GM21529 (cell line): ENCODE data around the gene KHNYN.

Experiments used
- ATAC-seq: cut with Tn5 transposase; IDR thresholded peaks from one replicate; pipeline ENCODE4 v1.9.1; 2021; ENCODE audit not compliant: unreplicated experiment

The KHNYN gene

DNA sequence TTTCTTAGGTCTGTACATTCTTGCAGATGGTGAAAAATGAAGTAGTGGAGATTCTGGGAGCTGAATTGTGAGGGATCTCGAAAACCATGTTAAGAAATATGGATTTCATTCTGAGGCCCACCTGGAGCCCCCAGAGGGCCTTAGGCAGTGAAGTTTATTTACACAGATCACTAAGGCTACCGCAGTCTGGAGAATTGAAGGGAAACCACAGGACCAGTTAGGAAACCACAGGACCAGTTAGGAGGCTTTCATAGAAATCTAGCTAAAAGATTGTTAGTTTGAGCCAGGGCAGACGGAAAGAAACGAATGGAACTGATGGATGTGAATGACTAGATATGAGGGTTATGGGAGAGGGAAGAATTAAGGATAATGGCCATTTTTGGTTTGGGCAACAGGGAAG, 7.5 kb upstream of the KHNYN start:
- no peak for ATAC-seq

DNA sequence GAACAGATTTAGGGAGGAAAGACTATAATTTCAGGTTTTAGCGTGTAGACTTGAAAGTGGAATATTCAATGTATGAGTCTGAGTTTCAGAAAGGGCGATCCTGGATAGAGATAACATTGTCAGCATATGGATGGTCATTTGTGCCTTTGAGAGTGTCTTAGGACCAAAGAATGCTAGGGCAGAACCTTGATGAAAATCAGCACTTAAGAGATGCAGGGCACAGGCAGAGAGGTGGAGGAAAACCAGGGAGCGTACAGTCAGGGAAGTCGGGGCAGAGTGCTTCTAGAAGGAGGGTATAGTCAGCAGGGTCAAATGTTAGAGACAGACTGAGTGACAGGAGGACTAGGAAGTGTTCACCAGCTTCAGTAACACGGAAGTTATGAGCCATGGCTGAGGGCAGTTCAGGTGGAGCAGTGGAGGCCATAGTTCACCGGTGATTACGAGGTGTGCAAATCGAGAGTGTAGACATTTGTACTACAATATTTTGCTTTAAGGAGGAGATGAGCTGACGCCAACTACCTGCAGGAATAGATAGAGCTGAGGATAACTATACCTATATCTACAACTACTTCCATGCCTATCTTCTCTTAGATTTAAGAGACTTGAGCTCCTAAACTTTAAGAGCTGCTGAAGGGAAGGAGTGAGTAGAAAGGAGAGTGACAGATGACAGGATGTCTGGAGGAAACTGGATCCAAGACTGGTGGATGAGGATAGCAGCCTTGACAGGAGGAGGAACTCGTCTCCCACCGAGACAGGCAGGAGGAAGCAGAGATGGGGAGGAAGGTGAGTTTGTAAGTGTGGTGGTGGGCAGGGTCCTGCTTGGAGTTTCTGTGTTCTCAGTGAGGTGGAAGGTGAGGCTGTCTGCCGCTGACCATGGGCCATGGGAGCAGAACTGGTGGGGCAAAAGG, 6.8 kb upstream of the KHNYN start:
- ATAC-seq = no peak

DNA sequence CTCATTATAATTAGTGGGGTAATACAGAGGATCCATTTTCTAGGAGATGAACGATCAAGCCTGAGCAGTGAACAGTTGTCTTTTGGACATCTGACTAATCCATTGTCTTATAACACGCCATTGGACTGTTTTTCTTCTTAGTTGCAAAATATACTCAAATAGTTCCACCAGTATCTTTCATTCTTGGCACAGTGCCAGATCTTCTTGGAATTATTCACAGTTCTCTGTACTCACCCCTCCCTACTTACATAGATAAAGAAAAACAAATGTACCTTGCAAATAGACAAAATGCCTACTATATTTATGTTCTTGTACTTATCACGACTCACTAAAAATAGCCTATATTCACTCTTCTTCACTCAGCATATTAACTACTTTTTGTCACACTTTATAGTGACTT, 4.0 kb upstream of the KHNYN start:
- no peak for ATAC-seq

DNA sequence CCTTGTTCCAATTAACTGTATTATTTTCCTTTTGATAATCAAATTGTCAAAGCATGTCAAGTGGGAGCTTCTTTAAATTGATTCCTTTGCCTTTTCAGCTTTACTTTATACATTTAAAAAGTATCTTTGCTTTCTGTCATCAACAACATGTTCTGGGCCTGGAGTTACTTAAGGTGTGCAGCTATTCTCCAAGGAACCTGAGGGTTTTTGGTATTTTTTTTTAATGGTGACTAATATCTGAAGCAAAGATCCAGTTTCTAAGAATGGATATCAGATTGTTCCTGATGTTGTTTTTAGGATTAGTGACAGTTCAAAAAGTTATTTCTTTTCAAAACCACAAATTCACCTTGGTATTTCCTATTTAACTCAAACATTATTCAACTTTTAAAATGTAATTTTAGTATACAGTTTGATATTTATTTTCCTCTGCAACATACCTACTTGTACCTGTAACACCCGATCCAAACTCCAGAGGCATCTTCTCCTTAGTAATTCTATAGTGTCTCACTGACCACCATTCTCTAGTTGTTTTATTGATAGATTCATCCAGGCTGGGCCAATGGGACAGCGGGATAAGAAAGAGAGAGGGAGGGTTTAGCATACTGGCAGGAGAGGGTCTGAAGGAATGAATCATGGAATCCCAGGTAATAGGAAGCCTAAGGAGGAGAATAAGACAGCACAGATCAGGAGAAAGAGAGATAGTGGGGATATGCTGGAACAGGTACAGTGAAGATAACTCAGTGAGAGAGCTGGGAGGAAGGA, 3.4 kb upstream of the KHNYN start:
- ATAC-seq = no peak

DNA sequence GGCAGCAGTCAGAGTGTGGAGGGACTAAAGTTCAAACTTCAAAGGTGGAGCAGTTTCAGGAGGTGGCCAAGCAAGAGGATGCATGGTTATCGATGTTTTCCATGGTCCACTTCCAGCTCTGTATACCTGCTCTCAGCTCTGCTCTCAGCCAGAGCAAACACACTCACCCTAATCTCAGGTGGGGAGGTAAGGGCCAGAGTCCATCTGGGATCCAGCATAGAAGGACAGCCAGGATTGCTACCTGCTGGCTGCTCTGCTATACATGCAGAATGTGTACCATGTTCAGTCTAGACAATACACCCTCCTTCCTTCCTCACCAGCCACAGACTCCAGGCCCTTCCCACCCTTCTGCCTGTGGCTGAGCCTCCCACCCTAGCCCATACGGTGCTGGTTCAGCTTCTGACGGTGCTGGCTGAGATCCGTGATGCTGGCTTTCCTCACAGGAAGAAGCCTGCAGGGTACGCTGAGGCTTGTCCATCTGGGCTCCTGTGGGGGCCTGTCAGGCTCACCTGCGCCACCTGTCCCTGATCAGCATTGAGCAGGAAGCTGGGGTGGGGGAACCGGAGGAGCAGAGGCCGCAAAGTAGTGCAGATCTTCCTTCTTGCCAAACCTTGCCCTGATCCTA, 2.7 kb upstream of the KHNYN start:
- ATAC-seq = no peak

DNA sequence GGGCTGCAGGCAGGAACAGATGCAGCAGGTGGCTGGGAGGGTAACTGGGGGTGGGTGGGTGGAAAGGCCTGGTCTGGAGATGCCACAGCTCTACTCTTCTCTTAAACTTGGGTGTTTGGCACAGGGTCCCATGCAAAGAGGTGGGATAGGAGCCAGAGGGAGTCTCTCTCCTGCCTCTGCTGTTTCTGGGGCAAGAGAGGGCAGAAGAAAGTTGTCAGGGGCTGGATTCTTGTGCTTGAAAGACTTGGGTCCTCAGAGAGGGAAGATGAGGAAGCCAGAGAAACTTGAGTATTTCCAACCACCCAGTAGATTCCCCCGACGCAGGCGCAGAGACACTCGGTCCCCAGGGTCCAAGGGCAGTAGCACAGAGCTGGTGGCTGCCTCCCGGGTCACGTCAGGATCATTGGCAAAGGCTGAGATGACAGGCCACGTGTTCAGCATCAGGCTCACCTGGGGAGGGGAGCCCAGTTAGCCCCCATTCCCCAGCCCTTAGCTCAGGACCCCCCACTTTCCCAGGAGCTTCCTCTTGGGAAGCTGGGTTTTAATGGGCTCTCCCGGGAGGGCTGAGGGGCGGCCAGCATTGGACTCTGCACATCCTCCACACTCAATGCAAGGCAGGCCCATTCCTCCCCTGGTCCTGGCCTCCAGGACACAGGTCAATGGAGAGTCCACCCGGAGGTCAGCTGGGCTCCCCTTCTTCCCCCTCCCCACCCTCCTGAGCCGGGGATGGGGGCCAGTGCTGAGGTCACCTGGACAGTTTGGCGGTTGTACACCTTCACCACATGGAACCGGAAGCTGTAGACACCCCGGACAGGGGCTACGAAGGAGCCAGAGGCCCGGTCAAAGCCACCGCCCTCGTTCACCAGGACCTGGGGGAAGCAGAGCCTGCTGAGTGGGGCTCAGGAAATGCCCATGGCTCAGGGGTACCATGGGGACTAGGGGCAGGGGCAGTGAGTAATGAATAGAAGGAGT, 1.9 kb upstream of the KHNYN start:
- no peak for ATAC-seq

DNA sequence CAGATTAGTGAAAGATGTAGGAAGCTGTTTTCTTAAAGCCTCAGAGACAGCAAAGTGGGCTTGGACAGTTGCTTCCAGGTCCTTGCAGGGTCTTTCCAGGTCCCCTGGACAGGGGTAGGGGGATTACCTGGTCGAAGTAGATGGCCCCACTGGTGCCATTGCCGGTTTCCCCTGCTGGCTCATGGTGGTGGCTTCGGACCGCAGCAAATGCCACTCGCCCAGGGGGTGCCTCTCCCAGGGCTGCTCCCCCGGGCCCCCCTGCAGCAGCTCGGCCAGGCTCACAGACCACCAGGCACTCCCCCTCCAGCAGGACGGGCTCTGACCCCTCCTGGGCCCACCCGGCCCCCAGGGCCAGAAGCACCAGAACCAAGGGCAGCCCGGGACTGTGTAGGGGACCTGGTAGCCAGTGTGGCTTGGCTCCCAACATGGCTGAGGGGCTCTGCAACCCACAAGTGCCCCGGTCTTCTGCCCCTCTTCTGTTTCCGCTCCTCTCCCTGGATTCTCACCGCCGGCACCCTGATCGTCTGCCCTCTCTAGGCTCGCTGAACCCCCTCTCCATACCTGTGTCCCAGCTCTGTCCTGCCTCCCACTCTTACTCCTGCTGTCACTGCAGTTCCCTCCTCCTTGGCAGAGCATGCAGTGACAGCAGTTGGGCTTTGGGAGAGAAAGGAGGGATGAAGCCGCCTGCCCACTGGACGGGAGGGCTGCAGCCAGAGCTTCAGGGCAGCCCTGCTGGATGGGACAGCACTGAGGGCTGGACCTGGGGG, 943 bp upstream of the KHNYN start:
- ATAC-seq = no peak

DNA sequence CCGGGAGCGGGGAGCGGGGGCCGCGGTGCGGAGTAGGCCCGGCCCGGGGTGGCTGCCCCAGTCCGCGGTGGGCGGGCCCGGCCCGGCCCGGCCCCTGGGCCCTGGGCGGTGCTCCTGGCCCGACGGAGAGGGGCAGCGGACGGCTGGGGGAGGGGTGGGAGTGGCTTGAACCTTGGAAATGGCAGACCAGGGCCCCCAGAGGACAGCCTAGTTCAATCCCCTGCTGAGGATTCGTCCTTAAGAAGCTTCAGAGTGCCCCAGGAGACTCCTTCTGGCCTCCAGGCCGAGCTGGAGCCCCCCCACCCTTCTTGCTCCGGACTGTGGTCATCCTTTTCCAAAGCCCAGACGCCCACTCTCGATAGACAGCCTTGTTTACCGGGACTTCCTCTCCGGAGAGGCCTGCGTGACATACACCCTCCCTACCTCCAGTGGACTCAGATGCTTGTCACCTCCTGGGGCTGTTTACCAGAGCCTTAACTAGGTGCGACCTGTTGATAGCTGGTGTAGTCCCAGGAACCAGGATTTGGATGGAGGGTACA, 458 bp downstream of the KHNYN start:
- ATAC-seq = peak; percentile 58

DNA sequence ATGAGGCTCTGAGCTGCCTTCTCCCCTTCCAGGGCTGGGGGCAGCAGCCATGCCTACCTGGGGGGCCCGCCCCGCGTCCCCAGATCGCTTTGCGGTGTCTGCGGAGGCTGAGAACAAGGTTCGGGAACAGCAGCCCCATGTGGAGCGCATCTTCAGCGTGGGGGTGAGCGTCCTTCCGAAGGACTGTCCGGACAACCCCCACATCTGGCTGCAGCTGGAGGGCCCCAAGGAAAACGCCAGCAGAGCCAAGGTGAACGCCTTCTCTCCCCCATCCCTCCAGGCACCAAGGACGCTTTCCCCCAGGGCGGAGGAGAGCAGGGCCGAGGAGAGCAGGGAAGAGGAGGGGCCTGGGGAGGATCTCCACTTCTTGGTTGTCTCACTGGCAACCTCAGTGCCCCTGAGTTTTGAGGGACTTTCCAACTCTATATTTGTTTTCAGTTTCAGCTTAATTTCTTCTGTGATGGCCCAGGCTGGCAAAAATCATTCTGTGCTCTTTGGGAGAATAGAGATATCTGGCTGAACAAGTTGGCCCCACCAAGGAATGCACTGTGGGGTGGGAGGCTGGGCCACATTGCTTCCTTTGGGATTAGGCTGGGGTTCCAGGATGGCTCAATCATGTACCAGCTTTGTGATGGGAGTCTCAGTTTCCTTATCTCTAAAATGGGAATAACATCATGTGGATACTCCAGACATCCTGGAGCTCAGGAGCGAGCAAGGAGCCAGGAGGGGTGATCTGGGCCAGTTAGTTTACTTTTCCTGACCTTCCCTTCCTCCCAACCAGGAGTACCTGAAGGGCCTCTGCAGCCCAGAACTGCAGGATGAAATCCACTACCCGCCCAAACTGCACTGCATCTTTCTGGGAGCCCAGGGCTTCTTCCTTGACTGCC, 1.2 kb downstream of the KHNYN start:
- ATAC-seq = peak; percentile 41

DNA sequence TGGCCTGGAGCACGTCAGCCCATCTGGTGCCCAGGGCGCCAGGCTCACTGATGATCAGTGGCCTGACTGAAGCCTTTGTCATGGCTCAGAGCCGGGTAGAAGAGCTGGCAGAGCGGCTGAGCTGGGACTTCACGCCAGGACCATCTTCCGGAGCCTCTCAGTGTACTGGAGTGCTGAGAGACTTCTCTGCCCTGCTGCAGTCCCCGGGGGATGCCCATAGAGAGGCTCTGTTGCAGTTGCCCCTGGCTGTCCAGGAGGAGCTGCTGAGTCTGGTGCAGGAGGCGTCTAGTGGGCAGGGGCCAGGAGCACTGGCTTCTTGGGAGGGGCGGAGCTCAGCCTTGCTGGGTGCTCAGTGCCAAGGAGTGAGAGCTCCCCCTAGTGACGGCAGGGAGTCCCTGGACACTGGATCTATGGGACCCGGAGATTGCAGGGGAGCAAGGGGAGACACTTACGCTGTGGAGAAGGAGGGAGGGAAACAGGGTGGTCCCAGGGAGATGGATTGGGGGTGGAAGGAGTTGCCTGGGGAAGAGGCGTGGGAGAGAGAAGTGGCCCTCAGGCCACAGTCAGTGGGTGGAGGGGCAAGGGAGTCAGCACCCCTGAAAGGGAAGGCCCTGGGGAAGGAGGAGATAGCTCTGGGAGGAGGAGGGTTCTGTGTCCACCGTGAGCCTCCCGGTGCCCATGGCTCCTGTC, 2.0 kb downstream of the KHNYN start:
- ATAC-seq = peak; percentile 49

DNA sequence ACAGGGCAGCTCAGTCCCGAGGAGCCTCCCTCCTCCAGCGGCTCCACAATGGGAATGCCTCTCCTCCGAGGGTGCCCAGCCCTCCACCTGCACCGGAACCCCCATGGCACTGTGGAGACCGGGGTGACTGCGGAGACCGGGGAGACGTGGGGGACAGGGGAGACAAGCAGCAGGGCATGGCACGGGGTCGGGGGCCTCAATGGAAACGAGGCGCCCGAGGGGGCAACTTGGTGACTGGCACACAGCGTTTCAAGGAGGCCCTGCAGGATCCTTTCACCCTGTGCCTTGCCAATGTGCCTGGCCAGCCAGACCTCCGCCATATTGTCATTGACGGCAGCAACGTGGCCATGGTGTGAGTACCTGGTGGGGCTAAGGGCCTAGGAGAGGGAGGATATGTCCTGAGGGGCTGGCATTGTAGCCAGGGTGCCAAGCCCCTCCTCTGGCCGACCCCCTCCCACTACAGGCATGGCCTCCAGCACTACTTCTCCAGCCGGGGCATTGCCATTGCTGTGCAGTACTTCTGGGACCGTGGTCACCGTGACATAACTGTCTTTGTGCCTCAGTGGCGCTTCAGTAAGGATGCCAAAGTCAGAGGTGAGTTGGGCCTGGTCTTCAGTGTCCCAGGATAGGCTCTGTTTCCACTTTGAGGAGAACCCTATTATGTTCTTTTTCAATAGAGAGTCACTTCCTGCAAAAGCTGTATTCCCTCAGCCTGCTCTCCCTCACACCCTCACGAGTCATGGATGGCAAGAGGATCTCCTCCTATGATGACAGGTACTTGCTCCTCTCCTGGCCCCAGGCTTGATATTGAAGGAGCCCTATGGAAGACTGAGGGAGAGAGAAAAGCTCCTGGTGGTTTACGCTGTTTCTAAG, 2.7 kb downstream of the KHNYN start:
- ATAC-seq = no peak

DNA sequence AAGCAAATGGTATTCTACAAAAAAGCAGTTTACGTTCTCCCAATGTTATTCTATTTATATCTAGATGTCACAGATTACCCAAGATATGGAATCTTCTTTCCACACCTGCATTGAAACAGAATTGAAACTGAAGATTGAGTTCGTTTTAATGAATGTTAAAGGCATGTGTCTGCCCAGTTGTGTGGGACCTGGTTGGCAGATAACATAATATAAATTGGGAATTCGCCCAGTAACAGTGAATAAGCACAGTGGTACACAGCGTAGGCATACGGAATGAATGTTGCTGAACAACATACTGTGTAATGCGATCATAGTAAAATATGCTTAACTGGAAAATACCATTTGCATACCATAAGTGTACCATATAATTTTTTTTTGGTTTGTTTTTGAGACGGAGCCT, 4.3 kb downstream of the KHNYN start:
- ATAC-seq = no peak

DNA sequence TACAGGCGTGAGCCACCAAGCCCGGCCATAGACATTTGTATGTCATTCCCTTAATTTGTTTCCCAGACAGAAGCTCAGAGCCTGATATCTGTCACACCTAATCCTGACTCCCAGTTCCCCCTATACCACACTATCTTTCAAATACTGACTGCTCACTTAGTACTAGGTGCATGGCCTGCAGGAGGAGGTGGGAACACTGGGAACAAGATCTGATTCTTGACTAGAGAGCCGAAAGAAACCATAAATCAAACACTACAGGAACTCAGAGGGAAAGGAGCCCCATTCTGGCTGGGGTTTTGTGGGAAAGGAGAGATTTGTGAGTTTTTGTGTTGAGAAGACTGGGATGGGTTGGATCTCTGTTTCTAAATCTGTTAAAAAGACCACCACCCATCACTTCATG, 4.9 kb downstream of the KHNYN start:
- ATAC-seq = no peak

DNA sequence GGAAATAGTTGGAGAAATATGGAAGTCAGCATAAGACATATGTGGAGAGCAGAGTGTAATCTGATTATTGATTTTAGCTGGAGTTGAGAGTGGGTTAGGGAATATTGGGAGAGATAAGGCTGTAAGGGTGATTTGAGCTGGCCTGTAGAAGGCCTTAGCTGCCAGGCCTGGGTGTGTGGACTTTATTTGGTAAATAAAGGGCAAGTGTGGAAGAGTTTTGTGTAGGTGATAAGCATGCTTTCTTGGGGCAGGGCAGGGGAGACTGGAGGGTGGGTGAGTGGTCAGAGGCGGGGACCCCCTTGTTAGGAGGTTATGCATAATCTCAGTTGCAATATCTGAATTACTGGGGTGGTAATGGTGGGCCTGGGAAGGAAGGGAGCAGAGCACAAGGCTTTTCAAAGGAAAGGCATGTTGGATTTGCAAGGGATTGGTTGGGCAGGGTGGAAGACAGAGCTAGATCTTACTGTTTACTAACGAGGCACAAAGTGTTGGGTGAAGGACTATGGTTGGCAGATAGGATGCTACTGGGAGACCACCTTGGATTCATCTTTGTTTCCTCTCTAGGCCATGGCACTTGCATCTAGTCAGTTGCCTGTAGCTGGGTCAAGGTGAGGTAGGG, 5.5 kb downstream of the KHNYN start:
- no peak for ATAC-seq

DNA sequence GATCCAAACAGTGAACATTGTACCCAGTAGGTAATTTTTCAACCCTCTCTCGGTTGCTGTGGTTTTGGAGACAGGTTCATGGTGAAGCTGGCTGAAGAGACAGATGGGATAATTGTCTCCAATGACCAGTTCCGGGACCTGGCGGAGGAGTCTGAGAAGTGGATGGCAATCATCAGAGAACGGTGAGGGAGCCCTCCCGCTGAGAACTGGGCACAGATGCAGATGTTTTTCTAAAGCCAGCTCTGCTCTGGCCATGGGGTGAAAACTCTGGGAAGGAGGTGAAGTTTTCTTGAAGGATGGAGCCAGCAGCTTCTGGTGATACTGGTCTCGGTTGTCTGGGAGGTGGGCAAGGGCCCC, 6.2 kb downstream of the KHNYN start:
- ATAC-seq = no peak

DNA sequence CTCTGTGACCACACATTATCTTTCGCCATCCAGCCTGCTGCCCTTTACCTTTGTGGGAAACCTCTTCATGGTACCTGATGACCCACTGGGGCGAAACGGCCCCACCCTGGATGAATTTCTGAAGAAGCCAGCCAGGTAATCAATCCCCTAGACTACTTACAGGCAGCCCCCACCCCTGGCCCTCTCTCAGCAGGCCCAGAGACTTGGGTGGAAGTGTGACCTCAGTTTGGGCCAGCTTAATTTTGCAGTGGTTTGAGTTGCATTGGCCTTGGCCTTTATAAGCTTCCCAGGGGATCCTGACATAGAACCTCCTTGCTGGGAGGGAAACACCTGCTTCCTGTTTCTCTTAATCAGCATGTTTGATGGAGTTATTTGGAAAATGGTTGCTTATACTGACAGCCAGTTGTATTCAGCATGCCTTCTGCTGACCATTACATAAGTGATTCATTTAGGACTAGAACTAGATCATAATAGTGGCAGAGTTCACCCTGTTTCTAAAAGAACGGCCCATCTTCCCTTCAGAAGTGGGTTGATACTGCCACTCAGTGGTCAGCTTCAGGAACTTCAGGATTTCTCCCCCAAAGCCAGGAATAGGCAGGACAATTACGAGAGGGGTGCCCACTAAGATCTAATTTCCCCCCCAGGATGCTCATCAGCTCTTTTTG, 6.7 kb downstream of the KHNYN start:
- no peak for ATAC-seq
